ENCODE data around the gene GNB2. TPM values are rescaled to one million over a fixed set of nuclear protein-coding genes. Genes with fewer than 3 reads are reported as not detected.
"Not testable (repeated sequence)": the region's sequence is repeated elsewhere in the genome, so short reads cannot be mapped to it uniquely, and the experiment has no call there.

Gene GNB2
- total RNA-seq, 2 donors from 2014 or later, result 181 to 271 TPM

DNA sequence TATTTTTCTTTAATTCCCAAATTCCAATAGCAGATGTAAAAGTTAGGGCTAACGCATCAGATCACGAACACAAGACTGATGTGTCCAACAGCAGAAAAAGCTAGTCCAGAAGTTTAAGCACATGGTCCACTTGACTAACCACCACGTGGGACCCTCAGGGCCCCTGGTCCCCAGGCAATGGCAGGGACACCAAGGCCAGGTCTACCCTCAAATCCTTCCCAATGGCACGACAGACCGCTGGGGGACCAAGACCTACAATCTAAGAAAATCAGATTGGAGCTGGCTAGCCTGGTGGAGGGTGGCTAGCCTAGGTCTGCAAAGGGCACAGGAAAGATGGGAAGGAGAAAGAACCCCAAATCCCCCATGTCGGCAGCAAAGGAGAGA lies 19.0 kb downstream of the GNB2 start:
- ATAC-seq (replicated peaks), result no peak
- peaks cover 46% of the 10 kb centered on the region for H3K36me3 Mint-ChIP-seq (ENCODE audit: low read depth)
- no peaks in the 10 kb centered on the region for H3K27me3 Mint-ChIP-seq

GRCh38 chr7:100693312-100694097 lies 20.0 kb downstream of the GNB2 start:
- H3K27me3 Mint-ChIP-seq, result no peaks in the 10 kb centered on the region
- no peaks in the 10 kb centered on the region for H3K9me3 Mint-ChIP-seq
- H3K4me1 Mint-ChIP-seq, result peaks cover 23% of the 10 kb centered on the region

More for the DNA sequence above, 19.0 kb downstream of the GNB2 start:
- Mint-ChIP-seq H3K4me1 (peaks cover 23% of the 10 kb centered on the region), H3K27ac (peak overlapping the region; percentile 89), H3K9me3 (no peaks in the 10 kb centered on the region), H3K4me3 (peak overlapping the region; percentile 89)

DNA sequence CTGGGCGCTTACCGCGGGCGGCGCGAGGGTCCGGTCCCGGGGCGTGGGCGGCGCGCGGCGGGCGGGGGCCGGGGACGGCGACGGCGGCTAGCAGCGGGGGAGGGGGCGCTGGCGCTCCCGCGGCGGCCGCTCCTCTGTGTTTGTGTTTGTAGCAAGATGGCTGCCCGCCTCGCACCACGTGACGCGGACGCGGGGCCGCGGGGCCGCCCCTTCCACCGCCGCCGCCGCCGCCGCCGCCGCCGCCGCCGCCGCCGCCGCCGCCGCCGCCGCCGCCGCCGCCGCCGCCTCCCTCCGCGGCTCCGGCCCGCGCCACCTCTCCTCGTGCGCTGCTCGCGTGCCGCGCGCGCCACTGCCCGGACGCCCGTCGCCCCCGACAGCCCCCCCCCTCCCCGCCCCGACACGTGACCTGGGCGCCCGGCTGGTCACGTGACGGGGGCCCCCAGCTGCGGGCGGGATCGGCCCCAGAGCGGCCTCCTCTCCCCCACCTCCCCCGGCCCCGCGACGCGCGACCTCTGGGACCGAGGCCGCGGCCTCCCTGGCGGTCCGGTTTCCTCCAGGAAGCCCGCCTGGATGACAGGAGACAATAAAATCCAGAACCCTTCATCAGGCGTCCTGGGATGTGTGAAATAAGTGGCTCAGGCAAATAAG lies 20.7 kb downstream of the GNB2 start, which contains the start of gene GIGYF1:
Gene GIGYF1 (minus strand): TSS at position 153 of the 648 bp plus-strand sequence. CDS start 6,012 bp downstream, outside the sequence.
- peaks cover 23% of the 10 kb centered on the region for H3K4me1 Mint-ChIP-seq
- peak; percentile 71 for ATAC-seq (replicated peaks)

More at GRCh38 chr7:100693312-100694097, 20.0 kb downstream of the GNB2 start:
- H3K36me3 Mint-ChIP-seq (ENCODE audit: low read depth), result peaks cover 38% of the 10 kb centered on the region
- peak overlapping the region; percentile 89 for H3K4me3 Mint-ChIP-seq
- peak; percentile 53 for ATAC-seq (replicated peaks)
- peak overlapping the region; percentile 89 for H3K27ac Mint-ChIP-seq

DNA sequence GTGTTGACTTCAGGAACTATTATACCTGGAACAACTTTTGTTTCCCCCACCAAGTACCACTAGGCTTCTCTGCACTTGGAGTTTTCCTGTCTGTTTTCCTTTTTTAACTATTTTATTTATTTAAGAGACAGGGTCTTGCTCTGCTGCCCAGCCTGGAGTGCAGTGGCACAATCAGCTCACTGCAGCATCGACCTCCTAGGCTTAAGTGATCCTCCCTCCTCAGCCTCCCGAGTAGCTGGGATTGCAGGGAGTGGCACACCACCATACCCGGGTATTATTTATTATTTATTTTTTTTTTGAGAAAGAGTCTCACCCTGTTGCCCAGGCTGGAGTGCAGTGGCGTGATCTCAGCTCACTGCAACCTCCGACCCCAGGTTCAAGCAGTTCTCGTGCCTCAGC lies 22.6 kb downstream of the GNB2 start:
- Mint-ChIP-seq H3K27me3 (peaks cover 4% of the 10 kb centered on the region), H3K4me1 (peaks cover 23% of the 10 kb centered on the region), H3K36me3 (ENCODE audit: low read depth) (peaks cover 21% of the 10 kb centered on the region), H3K4me3 (peak overlapping the region; percentile 71), H3K27ac (peak overlapping the region; percentile 85), H3K9me3 (no peaks in the 10 kb centered on the region)
- no peak for ATAC-seq (replicated peaks)

More for the DNA sequence above, 20.7 kb downstream of the GNB2 start, which contains the start of gene GIGYF1:
- Mint-ChIP-seq H3K36me3 (ENCODE audit: low read depth) (peaks cover 31% of the 10 kb centered on the region), H3K27ac (peak within 1 kb of the TSS; percentile 89), H3K4me3 (peak within 1 kb of the TSS; percentile 89), H3K9me3 (no peaks in the 10 kb centered on the region), H3K27me3 (no peaks in the 10 kb centered on the region)

- H3K4me3 Mint-ChIP-seq, result no peak overlapping the region
- no peak overlapping the region for H3K27ac Mint-ChIP-seq
- H3K4me1 Mint-ChIP-seq, result peaks cover 6% of the 10 kb centered on the region
- H3K9me3 Mint-ChIP-seq, result no peaks in the 10 kb centered on the region
- peaks cover 4% of the 10 kb centered on the region for H3K27me3 Mint-ChIP-seq
- H3K36me3 Mint-ChIP-seq (ENCODE audit: low read depth), result no peaks in the 10 kb centered on the region
- ATAC-seq (replicated peaks), result no peak
Measured at GRCh38 chr7:100699018-100699417, 25.5 kb downstream of the GNB2 start.

DNA sequence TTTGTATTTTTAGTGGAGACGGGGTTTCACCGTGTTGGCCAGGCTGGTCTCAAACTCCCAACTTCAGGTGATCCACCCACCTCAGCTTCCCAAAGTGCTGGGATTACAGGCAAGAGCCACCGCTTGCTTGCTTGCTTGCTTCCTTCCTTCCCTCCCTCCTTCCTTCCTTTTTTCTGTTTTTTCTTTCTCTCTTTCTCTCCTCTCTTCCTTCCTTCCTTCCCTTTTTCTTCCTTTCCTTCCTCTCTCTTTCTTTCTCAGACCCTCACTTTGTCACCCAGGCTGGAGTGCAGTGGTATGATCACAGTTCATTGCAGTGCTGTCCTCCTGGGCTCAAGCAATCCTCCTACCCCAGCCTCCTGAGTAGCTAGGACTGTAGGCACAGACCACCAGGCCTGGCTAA lies 27.5 kb downstream of the GNB2 start:
- H3K9me3 Mint-ChIP-seq; ATAC-seq (replicated peaks); H3K36me3 Mint-ChIP-seq (ENCODE audit: low read depth); H3K4me3 Mint-ChIP-seq; H3K27me3 Mint-ChIP-seq; H3K4me1 Mint-ChIP-seq; H3K27ac Mint-ChIP-seq: not testable (repeated sequence)

- Mint-ChIP-seq H3K9me3 (no peaks in the 10 kb centered on the region), H3K27ac (peak overlapping the region; percentile 96), H3K4me1 (peaks cover 6% of the 10 kb centered on the region), H3K27me3 (no peaks in the 10 kb centered on the region), H3K36me3 (ENCODE audit: low read depth) (peaks cover 34% of the 10 kb centered on the region), H3K4me3 (peak overlapping the region; percentile 95)
- ATAC-seq (replicated peaks), result peak; percentile 65
Measured at GRCh38 chr7:100705320-100705752, 31.8 kb downstream of the GNB2 start.

DNA sequence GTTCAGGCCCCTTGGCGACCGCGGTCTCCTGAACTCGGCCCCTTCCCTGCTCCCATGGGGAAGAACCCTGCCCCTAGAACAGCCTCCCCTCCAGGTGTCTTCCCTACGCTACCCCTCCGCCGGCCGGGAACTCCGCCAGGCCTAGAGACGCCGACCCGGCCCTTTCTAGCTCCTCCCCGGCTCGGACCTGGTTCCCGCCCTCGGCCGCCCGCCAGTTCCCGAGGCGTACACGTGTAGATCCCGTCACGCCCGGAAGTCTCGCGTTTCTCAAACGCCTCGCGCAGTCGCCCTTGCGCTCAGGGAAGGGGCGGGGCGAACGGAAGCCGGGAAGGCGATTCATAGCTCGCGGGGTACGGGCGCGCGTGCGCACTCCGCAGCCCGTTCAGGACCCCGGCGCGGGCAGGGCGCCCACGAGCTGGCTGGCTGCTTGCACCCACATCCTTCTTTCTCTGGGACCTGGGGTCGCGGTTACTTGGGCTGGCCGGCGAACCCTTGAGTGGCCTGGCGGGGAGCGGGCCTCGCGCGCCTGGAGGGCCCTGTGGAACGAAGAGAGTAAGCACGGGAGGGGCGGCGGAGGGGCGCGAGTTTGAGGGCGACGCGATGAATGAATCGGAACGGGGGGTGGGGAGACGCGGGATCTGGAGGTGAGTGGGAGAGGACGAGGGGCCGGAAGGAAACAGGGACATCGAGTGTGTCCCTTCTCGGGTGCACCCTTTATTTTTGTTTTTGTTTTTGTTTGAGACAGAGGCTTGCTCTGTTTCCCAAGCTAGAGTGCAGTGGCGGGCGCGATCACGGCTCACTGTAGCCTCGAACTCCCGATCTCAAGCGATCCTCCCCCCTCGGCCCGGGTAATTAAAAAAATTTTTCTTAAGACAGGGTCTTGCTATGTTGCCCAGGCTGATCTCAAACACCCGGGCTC lies 32.5 kb downstream of the GNB2 start, which contains the start of gene POP7:
Gene POP7 (plus strand): TSS at position 369 of the 919 bp plus-strand sequence. CDS start 710 bp downstream, outside the sequence.
- no peaks in the 10 kb centered on the region for H3K9me3 Mint-ChIP-seq
- H3K27me3 Mint-ChIP-seq, result no peaks in the 10 kb centered on the region
- peaks cover 6% of the 10 kb centered on the region for H3K4me1 Mint-ChIP-seq
- peak; percentile 99 for ATAC-seq (replicated peaks)
- H3K4me3 Mint-ChIP-seq, result peak within 1 kb of the TSS; percentile 95
- H3K36me3 Mint-ChIP-seq (ENCODE audit: low read depth), result peaks cover 34% of the 10 kb centered on the region
- peak within 1 kb of the TSS; percentile 96 for H3K27ac Mint-ChIP-seq

DNA sequence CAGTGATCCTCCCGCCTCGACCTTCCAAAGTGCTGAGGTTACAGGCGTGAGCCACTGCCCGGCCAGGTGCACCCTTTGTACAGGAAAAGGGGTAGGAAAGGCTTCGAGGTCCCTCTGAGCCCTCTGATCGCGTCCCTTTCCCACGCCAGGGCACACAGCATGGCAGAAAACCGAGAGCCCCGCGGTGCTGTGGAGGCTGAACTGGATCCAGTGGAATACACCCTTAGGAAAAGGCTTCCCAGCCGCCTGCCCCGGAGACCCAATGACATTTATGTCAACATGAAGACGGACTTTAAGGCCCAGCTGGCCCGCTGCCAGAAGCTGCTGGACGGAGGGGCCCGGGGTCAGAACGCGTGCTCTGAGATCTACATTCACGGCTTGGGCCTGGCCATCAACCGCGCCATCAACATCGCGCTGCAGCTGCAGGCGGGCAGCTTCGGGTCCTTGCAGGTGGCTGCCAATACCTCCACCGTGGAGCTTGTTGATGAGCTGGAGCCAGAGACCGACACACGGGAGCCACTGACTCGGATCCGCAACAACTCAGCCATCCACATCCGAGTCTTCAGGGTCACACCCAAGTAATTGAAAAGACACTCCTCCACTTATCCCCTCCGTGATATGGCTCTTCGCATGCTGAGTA lies 33.3 kb downstream of the GNB2 start:
- Mint-ChIP-seq H3K27me3 (no peaks in the 10 kb centered on the region), H3K27ac (peak overlapping the region; percentile 96), H3K36me3 (ENCODE audit: low read depth) (peaks cover 34% of the 10 kb centered on the region), H3K4me3 (peak overlapping the region; percentile 95), H3K4me1 (peaks cover 6% of the 10 kb centered on the region), H3K9me3 (no peaks in the 10 kb centered on the region)
- no peak for ATAC-seq (replicated peaks)

DNA sequence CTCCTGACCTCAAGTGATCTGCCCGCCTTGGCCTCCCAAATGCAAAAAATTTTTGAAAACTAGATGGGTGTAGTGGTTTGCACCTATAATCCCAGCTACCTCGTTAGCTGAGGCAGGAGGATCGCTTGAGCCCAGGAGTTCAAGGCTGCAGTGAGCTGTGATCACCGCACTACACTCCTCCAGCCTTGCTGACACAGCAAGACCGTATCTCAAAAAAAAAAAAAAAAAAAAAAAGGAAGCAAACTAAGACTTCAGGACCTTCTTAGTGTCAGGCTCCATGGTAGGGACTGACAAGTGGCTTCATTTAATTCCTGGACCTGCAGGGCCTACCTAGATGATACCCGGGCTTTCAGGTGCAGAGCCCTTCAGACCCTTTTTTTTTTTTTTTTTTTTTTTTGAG lies 34.9 kb downstream of the GNB2 start:
- Mint-ChIP-seq H3K27ac (no peak overlapping the region), H3K9me3 (no peaks in the 10 kb centered on the region), H3K4me3 (no peak overlapping the region), H3K4me1 (peaks cover 6% of the 10 kb centered on the region), H3K36me3 (ENCODE audit: low read depth) (peaks cover 34% of the 10 kb centered on the region), H3K27me3 (no peaks in the 10 kb centered on the region)
- no peak for ATAC-seq (replicated peaks)

DNA sequence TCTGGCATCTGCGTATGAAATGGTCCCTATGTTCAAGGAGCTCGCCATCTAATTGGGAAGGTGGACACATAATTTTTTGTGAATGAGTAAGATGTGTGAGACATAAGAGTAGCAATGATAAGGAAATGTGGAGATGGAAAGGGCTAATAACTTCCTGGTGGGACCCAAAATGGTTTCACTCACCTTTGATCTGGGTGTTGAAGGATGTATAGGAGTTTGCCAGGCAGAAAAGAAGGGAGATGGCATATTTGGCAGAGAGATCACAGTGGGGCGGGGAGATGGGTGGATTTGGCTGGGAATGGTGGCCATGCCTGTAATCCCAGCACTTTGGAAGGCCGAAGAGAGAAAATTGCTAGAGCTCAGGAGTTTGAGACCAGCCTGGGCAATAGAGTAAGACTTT lies 36.9 kb downstream of the GNB2 start:
- no peak overlapping the region for H3K27ac Mint-ChIP-seq
- peaks cover 6% of the 10 kb centered on the region for H3K4me1 Mint-ChIP-seq
- no peak overlapping the region for H3K4me3 Mint-ChIP-seq
- peaks cover 34% of the 10 kb centered on the region for H3K36me3 Mint-ChIP-seq (ENCODE audit: low read depth)
- ATAC-seq (replicated peaks), result no peak
- H3K9me3 Mint-ChIP-seq, result no peaks in the 10 kb centered on the region
- H3K27me3 Mint-ChIP-seq, result no peaks in the 10 kb centered on the region

GRCh38 chr7:100711369-100711768 lies 37.8 kb downstream of the GNB2 start:
- Mint-ChIP-seq H3K4me1 (peaks cover 6% of the 10 kb centered on the region), H3K27me3 (no peaks in the 10 kb centered on the region), H3K4me3 (no peak overlapping the region), H3K36me3 (ENCODE audit: low read depth) (peaks cover 25% of the 10 kb centered on the region), H3K27ac (no peak overlapping the region), H3K9me3 (no peaks in the 10 kb centered on the region)
- no peak for ATAC-seq (replicated peaks)

- Mint-ChIP-seq H3K27ac (no peak overlapping the region), H3K4me1 (no peaks in the 10 kb centered on the region), H3K9me3 (peaks cover 10% of the 10 kb centered on the region), H3K4me3 (no peak overlapping the region), H3K36me3 (ENCODE audit: low read depth) (peaks cover 2% of the 10 kb centered on the region), H3K27me3 (peaks cover 11% of the 10 kb centered on the region)
- no peak for ATAC-seq (replicated peaks)
Measured at GRCh38 chr7:100714725-100715124, 41.2 kb downstream of the GNB2 start.
